Osteoblast (primary cell): ENCODE data around the gene SIPA1L3. TPM values are rescaled to one million over a fixed set of nuclear protein-coding genes. Genes with fewer than 3 reads are reported as not detected.
A peak's percentile ranks its signal among the peaks of the same experiment; 100 is the strongest.

ENCODE experiments used
- DNase-seq: peaks from one replicate; pipeline ENCODE4 v3.0.0; 2011; ENCODE audit warnings: low spot score, mixed read lengths; ENCODE audit not compliant: insufficient read length; ENCODE audit errors: missing footprints
- H2AFZ ChIP-seq: 2 replicates; pipeline ENCODE4 v1.6.0; 2011; ENCODE audit warnings: mild to moderate bottlenecking, low read length
- H3K27ac ChIP-seq: 2 replicates; pipeline ENCODE4 v1.5.1; 2011; ENCODE audit warnings: mild to moderate bottlenecking, low read depth, low read length, moderate library complexity
- H3K27me3 ChIP-seq: 2 replicates; pipeline ENCODE4 v1.6.0; 2012; ENCODE audit warnings: mild to moderate bottlenecking, control low read depth, inconsistent platforms, low read length, moderate library complexity; ENCODE audit not compliant: insufficient read depth
- H3K36me3 ChIP-seq: 2 replicates; pipeline ENCODE4 v1.5.1; 2011; ENCODE audit warnings: mild to moderate bottlenecking, low read length, control low read depth, moderate library complexity; ENCODE audit not compliant: insufficient read depth
- H3K4me1 ChIP-seq: 2 replicates; pipeline ENCODE4 v1.5.1; 2011; ENCODE audit warnings: mild to moderate bottlenecking, low read length, control low read depth, moderate library complexity; ENCODE audit not compliant: insufficient read depth
- H3K4me2 ChIP-seq: 2 replicates; pipeline ENCODE4 v1.6.0; 2011; ENCODE audit warnings: mild to moderate bottlenecking, low read length; ENCODE audit not compliant: insufficient read depth
- H3K4me3 ChIP-seq: fragments of 200-600 bp; sonication (generic); 3 replicates; pipeline ENCODE4 v1.5.1; 2012; ENCODE audit warnings: mild to moderate bottlenecking, low read length, inconsistent platforms; ENCODE audit not compliant: insufficient read depth
- H3K79me2 ChIP-seq: 2 replicates; pipeline ENCODE4 v1.6.0; 2012; ENCODE audit warnings: mild to moderate bottlenecking, low read length, control low read depth, inconsistent platforms; ENCODE audit not compliant: insufficient read depth
- H3K9me3 ChIP-seq: 2 replicates; pipeline ENCODE4 v1.5.1; 2011; ENCODE audit warnings: low read depth, low read length, control low read depth
- H4K20me1 ChIP-seq: 2 replicates; pipeline ENCODE4 v1.6.0; 2012; ENCODE audit warnings: mild to moderate bottlenecking, low read length, control low read depth; ENCODE audit not compliant: insufficient read depth
- total RNA-seq: library from RNA; depleted of rRNA; stranded (reverse); fragments of >200 nt; gene quantifications from 2 replicates; pipeline ENCODE4 v1.2.3, GENCODE V29; 2012
- TF ChIP-seq, protein P1 (sequence below): IDR thresholded peaks from 2 replicates; pipeline ENCODE4 v1.5.1; 2011; ENCODE audit warnings: mild to moderate bottlenecking, low read depth, low read length, moderate library complexity; ENCODE audit errors: extremely low read depth

SIPA1L3 gene
- total RNA-seq, 1 donor, result 17.4 TPM

- peak overlapping the region; percentile 97 for H3K27ac ChIP-seq
Measured at GRCh38 chr19:38022791-38023670, 116.0 kb downstream of the SIPA1L3 start.

DNA sequence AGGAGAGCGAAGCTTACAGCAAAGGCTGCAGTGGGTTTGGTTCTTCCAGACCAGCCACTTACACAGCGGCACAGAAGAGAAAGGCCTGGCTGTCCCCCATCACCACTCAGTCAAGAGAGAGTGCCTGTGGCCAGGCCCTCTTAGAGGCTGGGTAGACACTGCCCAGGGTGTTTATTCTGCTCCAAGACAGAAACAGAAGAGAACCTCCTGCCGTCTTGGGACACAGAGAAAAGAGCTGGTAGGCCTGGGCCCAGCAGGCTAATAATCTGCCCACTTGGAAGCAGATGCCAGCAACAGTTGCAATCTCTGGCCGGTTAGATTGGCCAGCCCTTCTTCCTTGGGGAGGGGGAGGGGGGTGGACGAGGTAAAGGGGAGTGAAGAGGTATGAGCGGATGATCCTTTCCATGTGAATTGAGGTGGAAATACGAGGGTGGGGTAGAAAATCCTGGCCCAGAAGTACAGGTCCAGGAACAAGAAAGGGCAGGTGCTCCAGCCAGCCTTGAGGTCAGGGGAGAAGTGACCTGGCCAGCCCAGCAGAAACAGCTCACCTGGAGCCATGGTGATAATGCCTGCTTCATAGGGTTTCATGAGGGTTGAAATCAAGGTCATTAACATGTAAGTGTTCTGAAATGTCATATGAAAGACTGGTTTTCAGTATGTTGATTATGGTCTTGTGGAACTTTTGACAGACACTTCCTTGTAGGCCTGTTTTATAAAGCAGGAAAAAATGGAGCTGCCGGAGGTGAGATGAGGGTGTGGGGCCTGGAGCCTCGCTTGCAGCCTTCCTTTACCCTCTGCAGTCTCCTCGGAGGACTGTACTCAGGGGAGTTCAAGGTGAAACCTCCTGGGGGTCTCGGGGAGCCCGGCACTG, 116.9 kb downstream of the SIPA1L3 start:
- peaks cover 84% of the 10 kb centered on the region for H3K79me2 ChIP-seq
- H2AFZ ChIP-seq, result no peak overlapping the region
- H3K27me3 ChIP-seq, result no peaks in the 10 kb centered on the region
- TF ChIP-seq, protein P1, sequence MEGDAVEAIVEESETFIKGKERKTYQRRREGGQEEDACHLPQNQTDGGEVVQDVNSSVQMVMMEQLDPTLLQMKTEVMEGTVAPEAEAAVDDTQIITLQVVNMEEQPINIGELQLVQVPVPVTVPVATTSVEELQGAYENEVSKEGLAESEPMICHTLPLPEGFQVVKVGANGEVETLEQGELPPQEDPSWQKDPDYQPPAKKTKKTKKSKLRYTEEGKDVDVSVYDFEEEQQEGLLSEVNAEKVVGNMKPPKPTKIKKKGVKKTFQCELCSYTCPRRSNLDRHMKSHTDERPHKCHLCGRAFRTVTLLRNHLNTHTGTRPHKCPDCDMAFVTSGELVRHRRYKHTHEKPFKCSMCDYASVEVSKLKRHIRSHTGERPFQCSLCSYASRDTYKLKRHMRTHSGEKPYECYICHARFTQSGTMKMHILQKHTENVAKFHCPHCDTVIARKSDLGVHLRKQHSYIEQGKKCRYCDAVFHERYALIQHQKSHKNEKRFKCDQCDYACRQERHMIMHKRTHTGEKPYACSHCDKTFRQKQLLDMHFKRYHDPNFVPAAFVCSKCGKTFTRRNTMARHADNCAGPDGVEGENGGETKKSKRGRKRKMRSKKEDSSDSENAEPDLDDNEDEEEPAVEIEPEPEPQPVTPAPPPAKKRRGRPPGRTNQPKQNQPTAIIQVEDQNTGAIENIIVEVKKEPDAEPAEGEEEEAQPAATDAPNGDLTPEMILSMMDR, result no peak
- H3K4me3 ChIP-seq, result no peak overlapping the region
- no peaks in the 10 kb centered on the region for H3K9me3 ChIP-seq
- H3K27ac ChIP-seq, result peak overlapping the region; percentile 97
- H4K20me1 ChIP-seq, result no peaks in the 10 kb centered on the region
- H3K36me3 ChIP-seq, result no peaks in the 10 kb centered on the region
- DNase-seq, result no peak
- peak overlapping the region; percentile 3 for H3K4me2 ChIP-seq
- peaks cover 25% of the 10 kb centered on the region for H3K4me1 ChIP-seq

More at GRCh38 chr19:38022791-38023670, 116.0 kb downstream of the SIPA1L3 start:
- Histone ChIP-seq H3K4me3 (no peak overlapping the region), H3K27me3 (no peaks in the 10 kb centered on the region), H3K4me2 (peak overlapping the region; percentile 3), H3K9me3 (no peaks in the 10 kb centered on the region), H4K20me1 (no peaks in the 10 kb centered on the region), H3K4me1 (peaks cover 25% of the 10 kb centered on the region), H3K36me3 (no peaks in the 10 kb centered on the region), H3K79me2 (peaks cover 88% of the 10 kb centered on the region), H2AFZ (no peak overlapping the region)
- TF ChIP-seq, protein P1, result no peak
- no peak for DNase-seq

DNA sequence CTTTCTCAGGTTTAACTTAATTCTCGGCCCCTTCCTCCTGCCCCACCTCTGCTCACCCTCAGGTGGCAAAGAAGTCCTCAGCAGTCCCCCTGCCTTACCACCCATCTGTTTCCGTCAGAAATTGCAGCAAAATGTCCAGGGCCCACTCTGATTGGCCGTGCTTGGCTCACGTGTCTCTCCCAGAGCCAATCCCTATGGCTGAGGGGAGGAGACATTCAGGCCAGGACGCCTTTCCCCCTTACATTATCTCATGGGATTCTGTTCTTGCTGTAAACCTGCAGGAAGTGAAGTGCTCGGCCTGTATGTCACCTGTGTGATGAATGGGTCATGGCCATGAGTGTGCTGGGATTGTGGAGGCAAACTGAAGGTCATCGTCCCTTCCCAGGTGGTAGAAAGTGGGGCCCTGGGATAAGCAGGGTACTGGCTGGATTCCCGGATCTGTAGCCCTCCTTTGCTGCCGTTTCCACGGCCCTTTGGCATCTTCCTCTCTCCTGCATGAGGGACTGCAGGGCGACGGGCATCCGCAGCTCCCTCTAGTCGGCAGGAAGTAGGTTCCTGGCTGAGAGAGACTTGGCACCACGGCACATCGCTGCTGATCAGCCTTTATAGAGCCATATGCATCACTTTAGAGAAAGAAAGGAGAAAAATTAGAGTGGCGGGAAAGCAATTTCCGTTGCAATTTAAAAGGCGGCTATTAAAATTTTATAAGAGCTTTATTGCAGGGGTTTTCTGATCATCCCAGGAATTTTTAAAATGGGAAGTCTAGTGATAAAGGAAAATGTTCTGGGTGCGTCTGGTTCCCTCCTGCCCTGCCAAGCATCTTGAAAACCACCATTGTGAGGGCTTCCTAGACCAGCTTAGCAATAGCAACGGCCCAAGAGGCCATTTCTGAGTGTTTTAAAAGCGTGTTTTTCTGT, 118.2 kb downstream of the SIPA1L3 start:
- H3K9me3 ChIP-seq, result no peaks in the 10 kb centered on the region
- no peak overlapping the region for H3K4me3 ChIP-seq
- H3K36me3 ChIP-seq, result peaks cover 5% of the 10 kb centered on the region
- no peak overlapping the region for H3K4me2 ChIP-seq
- TF ChIP-seq, protein P1, result no peak
- H3K79me2 ChIP-seq, result peaks cover 76% of the 10 kb centered on the region
- no peak overlapping the region for H2AFZ ChIP-seq
- H3K27me3 ChIP-seq, result no peaks in the 10 kb centered on the region
- H3K27ac ChIP-seq, result peak overlapping the region; percentile 97
- H3K4me1 ChIP-seq, result peaks cover 28% of the 10 kb centered on the region
- DNase-seq, result no peak
- no peaks in the 10 kb centered on the region for H4K20me1 ChIP-seq
